HepG2 (cell line): ENCODE results near the gene R3HDM4. TPM values are rescaled to one million over a fixed set of nuclear protein-coding genes. Genes with fewer than 3 reads are reported as not detected.

Experiments
- ATF7-NPFF ChIP-seq: sonication (generic); formaldehyde crosslinking; IDR thresholded peaks from 2 replicates; pipeline ENCODE4 v1.8.1; 2023; ENCODE audit warnings: mild to moderate bottlenecking, low read depth, missing genetic modification reagents, moderate library complexity
- BHLHE40 ChIP-seq: IDR thresholded peaks from 2 replicates; pipeline ENCODE4 v1.6.1; 2011; ENCODE audit warnings: low read length, improper control_type of control experiment
- CEBPB ChIP-seq: IDR thresholded peaks from 2 replicates; pipeline ENCODE4 v1.6.1; 2011; ENCODE audit warnings: low read depth, low read length, improper control_type of control experiment, borderline replicate concordance
- HIVEP1 ChIP-seq: sonication (generic); formaldehyde crosslinking; IDR thresholded peaks from 2 replicates; pipeline ENCODE4 v1.4.0; 2020; ENCODE audit warnings: mild to moderate bottlenecking, missing genetic modification reagents
- MAFK ChIP-seq, 2 experiments: IDR thresholded peaks in 1 of 2; conservative IDR thresholded peaks in 1 of 2; 2 replicates each; pipeline ENCODE4 v1.6.1; 2011; ENCODE audit warnings: improper control_type of control experiment in 2 of 2, low read length in 2 of 2
- MXD4 ChIP-seq: IDR thresholded peaks from 2 replicates; pipeline ENCODE4 v1.6.1; 2016; ENCODE audit warnings: mild to moderate bottlenecking, missing biosample characterization, missing genetic modification reagents
- PRMT3 ChIP-seq: sonication (generic); formaldehyde crosslinking; IDR thresholded peaks from 2 replicates; pipeline ENCODE4 v1.8.1; 2022; ENCODE audit warnings: low read depth, mild to moderate bottlenecking, moderate library complexity, missing genetic modification reagents, borderline replicate concordance
- RFXAP ChIP-seq: sonication (generic); formaldehyde crosslinking; IDR thresholded peaks from 2 replicates; pipeline ENCODE4 v1.4.0; 2020; ENCODE audit warnings: missing genetic modification reagents, borderline replicate concordance
- SMAD3 ChIP-seq: sonication (generic); formaldehyde crosslinking; IDR thresholded peaks from 2 replicates; pipeline ENCODE4 v1.4.0; 2020; ENCODE audit warnings: missing genetic modification reagents
- SOX13 ChIP-seq, 3 experiments: fragments of 450-650 bp in 1 of 3; sonication (generic) in 1 of 3; formaldehyde crosslinking in 1 of 3; IDR thresholded peaks in 2 of 3; conservative IDR thresholded peaks in 1 of 3; 2 replicates each; pipeline versions ENCODE4 v1.5.0 to v1.6.1; 2016 to 2020; ENCODE audit warnings: antibody characterized with exemption in 1 of 3, mild to moderate bottlenecking in 1 of 3, missing compliant biosample characterization in 1 of 3, missing genetic modification reagents in 1 of 3, moderate library complexity in 1 of 3
- ZBTB25 ChIP-seq: IDR thresholded peaks from 2 replicates; pipeline ENCODE4 v1.6.1; 2018; ENCODE audit warnings: missing genetic modification reagents
- ZBTB43 ChIP-seq: sonication (generic); formaldehyde crosslinking; conservative IDR thresholded peaks from 2 replicates; pipeline ENCODE4 v1.4.0; 2020; ENCODE audit warnings: missing genetic modification reagents
- ZFX ChIP-seq: sonication (generic); formaldehyde crosslinking; IDR thresholded peaks from 2 replicates; pipeline ENCODE4 v1.4.0; 2020; ENCODE audit warnings: mild to moderate bottlenecking, low read depth, missing genetic modification reagents, moderate library complexity
- ZNF543 ChIP-seq: sonication (generic); formaldehyde crosslinking; IDR thresholded peaks from 2 replicates; pipeline ENCODE4 v1.4.0; 2020; ENCODE audit warnings: mild to moderate bottlenecking, missing genetic modification reagents
- ZNF616 ChIP-seq: sonication (generic); formaldehyde crosslinking; IDR thresholded peaks from 2 replicates; pipeline ENCODE4 v1.5.0; 2020; ENCODE audit warnings: low read depth, mild to moderate bottlenecking, missing genetic modification reagents
- polyA plus RNA-seq, 8 experiments: library from polyadenylated mRNA; depleted of rRNA in 3 of 8; stranded (reverse) in 7 of 8; unstranded in 1 of 8; fragments of >200 nt; fragmentation: Illumina TruSeq in 4 of 8; extraction: Trizol in 4 of 8; gene quantifications; 2 replicates each; pipeline versions ENCODE4 v1.2.1 to v1.2.3, GENCODE V29; 2011 to 2016; ENCODE audit warnings: low read depth in 4 of 8, missing spikeins in 1 of 8, mixed read lengths in 1 of 8; ENCODE audit not compliant: insufficient read depth in 1 of 8
- total RNA-seq, 5 experiments: library from RNA; depleted of rRNA; stranded (reverse); fragments of >200 nt; fragmentation: Illumina TruSeq; extraction: Trizol; gene quantifications; 2 replicates each; pipeline ENCODE4 v1.2.3, GENCODE V29; 2016; ENCODE audit warnings: low read depth in 1 of 5
- TF ChIP-seq, protein P1 (sequence below): sonication (generic); formaldehyde crosslinking; IDR thresholded peaks from 2 replicates; pipeline ENCODE4 v1.9.0; 2021; ENCODE audit warnings: mild to moderate bottlenecking, missing genetic modification reagents
- TF ChIP-seq, protein P2 (sequence below): sonication (generic); formaldehyde crosslinking; IDR thresholded peaks from 2 replicates; pipeline ENCODE4 v1.8.0; 2022; ENCODE audit warnings: missing genetic modification reagents, mild to moderate bottlenecking, inconsistent platforms, borderline replicate concordance

R3HDM4 gene
- total and polyA plus RNA-seq, 2 of the 13 experiments (the other 11 are each of a cell fraction or from before 2014, with no cell fraction given): 26.2 to 26.9 TPM

- TF ChIP-seq, protein P1, sequence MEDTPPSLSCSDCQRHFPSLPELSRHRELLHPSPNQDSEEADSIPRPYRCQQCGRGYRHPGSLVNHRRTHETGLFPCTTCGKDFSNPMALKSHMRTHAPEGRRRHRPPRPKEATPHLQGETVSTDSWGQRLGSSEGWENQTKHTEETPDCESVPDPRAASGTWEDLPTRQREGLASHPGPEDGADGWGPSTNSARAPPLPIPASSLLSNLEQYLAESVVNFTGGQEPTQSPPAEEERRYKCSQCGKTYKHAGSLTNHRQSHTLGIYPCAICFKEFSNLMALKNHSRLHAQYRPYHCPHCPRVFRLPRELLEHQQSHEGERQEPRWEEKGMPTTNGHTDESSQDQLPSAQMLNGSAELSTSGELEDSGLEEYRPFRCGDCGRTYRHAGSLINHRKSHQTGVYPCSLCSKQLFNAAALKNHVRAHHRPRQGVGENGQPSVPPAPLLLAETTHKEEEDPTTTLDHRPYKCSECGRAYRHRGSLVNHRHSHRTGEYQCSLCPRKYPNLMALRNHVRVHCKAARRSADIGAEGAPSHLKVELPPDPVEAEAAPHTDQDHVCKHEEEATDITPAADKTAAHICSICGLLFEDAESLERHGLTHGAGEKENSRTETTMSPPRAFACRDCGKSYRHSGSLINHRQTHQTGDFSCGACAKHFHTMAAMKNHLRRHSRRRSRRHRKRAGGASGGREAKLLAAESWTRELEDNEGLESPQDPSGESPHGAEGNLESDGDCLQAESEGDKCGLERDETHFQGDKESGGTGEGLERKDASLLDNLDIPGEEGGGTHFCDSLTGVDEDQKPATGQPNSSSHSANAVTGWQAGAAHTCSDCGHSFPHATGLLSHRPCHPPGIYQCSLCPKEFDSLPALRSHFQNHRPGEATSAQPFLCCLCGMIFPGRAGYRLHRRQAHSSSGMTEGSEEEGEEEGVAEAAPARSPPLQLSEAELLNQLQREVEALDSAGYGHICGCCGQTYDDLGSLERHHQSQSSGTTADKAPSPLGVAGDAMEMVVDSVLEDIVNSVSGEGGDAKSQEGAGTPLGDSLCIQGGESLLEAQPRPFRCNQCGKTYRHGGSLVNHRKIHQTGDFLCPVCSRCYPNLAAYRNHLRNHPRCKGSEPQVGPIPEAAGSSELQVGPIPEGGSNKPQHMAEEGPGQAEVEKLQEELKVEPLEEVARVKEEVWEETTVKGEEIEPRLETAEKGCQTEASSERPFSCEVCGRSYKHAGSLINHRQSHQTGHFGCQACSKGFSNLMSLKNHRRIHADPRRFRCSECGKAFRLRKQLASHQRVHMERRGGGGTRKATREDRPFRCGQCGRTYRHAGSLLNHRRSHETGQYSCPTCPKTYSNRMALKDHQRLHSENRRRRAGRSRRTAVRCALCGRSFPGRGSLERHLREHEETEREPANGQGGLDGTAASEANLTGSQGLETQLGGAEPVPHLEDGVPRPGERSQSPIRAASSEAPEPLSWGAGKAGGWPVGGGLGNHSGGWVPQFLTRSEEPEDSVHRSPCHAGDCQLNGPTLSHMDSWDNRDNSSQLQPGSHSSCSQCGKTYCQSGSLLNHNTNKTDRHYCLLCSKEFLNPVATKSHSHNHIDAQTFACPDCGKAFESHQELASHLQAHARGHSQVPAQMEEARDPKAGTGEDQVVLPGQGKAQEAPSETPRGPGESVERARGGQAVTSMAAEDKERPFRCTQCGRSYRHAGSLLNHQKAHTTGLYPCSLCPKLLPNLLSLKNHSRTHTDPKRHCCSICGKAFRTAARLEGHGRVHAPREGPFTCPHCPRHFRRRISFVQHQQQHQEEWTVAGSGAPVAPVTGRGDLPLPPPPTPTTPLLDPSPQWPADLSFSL (CRISPR knock-in tag): no peak
- no peak for TF ChIP-seq MAFK (conservative IDR thresholded peaks at IDR 0.05 in 1 of 2, IDR thresholded peaks at IDR 0.05 in 1 of 2; ENCODE audit: low read length in 2 of 2)
- TF ChIP-seq PRMT3 (CRISPR knock-in tag): no peak
- no peak for TF ChIP-seq RFXAP (CRISPR knock-in tag)
- no peak; the same call in 1 of the 2 replicates for TF ChIP-seq ZFX (CRISPR knock-in tag)
- peak; percentile 88 for TF ChIP-seq CEBPB
- TF ChIP-seq SOX13 (IDR thresholded peaks at IDR 0.05): no peak
- no peak for TF ChIP-seq SOX13 (CRISPR knock-in tag; conservative IDR thresholded peaks at IDR 0.05 in 1 of 2, IDR thresholded peaks at IDR 0.05 in 1 of 2)
- no peak for TF ChIP-seq SMAD3
- TF ChIP-seq ATF7-NPFF (CRISPR knock-in tag): no peak
- no peak for TF ChIP-seq HIVEP1 (CRISPR knock-in tag)
- TF ChIP-seq ZBTB25 (CRISPR knock-in tag): no peak
- no peak for TF ChIP-seq BHLHE40
- no peak for TF ChIP-seq ZNF616 (CRISPR knock-in tag)
- no peak for TF ChIP-seq ZNF543
- TF ChIP-seq, protein P2, sequence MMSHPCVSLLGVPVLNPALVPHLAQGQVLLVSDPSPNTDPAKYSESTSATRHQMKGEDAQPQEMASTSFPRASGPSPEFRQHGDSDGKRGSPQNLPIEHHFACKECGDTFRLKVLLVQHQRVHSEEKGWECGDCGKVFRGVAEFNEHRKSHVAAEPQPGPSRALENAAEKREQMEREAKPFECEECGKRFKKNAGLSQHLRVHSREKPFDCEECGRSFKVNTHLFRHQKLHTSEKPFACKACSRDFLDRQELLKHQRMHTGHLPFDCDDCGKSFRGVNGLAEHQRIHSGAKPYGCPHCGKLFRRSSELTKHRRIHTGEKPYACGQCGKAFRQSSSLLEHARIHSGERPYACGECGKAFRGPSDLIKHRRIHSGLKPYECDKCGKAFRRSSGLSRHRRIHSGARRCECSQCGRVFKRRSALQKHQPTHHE: no peak
- no peak for TF ChIP-seq ZBTB43 (CRISPR knock-in tag)
- no peak for TF ChIP-seq MXD4 (CRISPR knock-in tag)
Observed at GRCh38 chr19:928471-929202, 15.6 kb upstream of the R3HDM4 start (continued).
